HepG2 (cell line): ENCODE results near the gene CABLES2. TPM values are rescaled to one million over a fixed set of nuclear protein-coding genes. Genes with fewer than 3 reads are reported as not detected.

ENCODE experiments used
- DMAP1 ChIP-seq: IDR thresholded peaks from 2 replicates; pipeline ENCODE4 v1.6.1; 2016
- ERF ChIP-seq: IDR thresholded peaks from 2 replicates; pipeline ENCODE4 v1.6.1; 2018; ENCODE audit warnings: missing biosample characterization, missing genetic modification reagents
- KDM3A ChIP-seq: IDR thresholded peaks from 2 replicates; pipeline ENCODE4 v1.6.1; 2018; ENCODE audit warnings: low read depth, missing compliant biosample characterization
- SALL1 ChIP-seq: sonication (generic); formaldehyde crosslinking; IDR thresholded peaks from 2 replicates; pipeline ENCODE4 v1.8.0; 2022; ENCODE audit warnings: mild to moderate bottlenecking, missing genetic modification reagents
- SATB2 ChIP-seq: sonication (generic); formaldehyde crosslinking; IDR thresholded peaks from 2 replicates; pipeline ENCODE4 v1.5.0; 2020; ENCODE audit warnings: missing genetic modification reagents
- ZFP36L2 ChIP-seq: sonication (generic); formaldehyde crosslinking; IDR thresholded peaks from 2 replicates; pipeline ENCODE4 v1.4.0; 2020; ENCODE audit warnings: missing genetic modification reagents
- ZNF577 ChIP-seq: sonication (generic); formaldehyde crosslinking; IDR thresholded peaks from 2 replicates; pipeline ENCODE4 v1.4.0; 2020; ENCODE audit warnings: mild to moderate bottlenecking, low read depth, missing genetic modification reagents, borderline replicate concordance
- ZNF83 ChIP-seq: sonication (generic); formaldehyde crosslinking; IDR thresholded peaks from 2 replicates; pipeline ENCODE4 v1.4.0; 2020; ENCODE audit warnings: missing genetic modification reagents, mild to moderate bottlenecking, borderline replicate concordance
- polyA plus RNA-seq, 8 experiments: library from polyadenylated mRNA; depleted of rRNA in 3 of 8; stranded (reverse) in 7 of 8; unstranded in 1 of 8; fragments of >200 nt; fragmentation: Illumina TruSeq in 4 of 8; extraction: Trizol in 4 of 8; gene quantifications; 2 replicates each; pipeline versions ENCODE4 v1.2.1 to v1.2.3, GENCODE V29; 2011 to 2016; ENCODE audit warnings: low read depth in 4 of 8, missing spikeins in 1 of 8, mixed read lengths in 1 of 8; ENCODE audit not compliant: insufficient read depth in 1 of 8
- total RNA-seq, 5 experiments: library from RNA; depleted of rRNA; stranded (reverse); fragments of >200 nt; fragmentation: Illumina TruSeq; extraction: Trizol; gene quantifications; 2 replicates each; pipeline ENCODE4 v1.2.3, GENCODE V29; 2016; ENCODE audit warnings: low read depth in 1 of 5
- TF ChIP-seq, protein P1 (sequence below): sonication (generic); formaldehyde crosslinking; IDR thresholded peaks from 2 replicates; pipeline ENCODE4 v1.8.1; 2023; ENCODE audit warnings: missing genetic modification reagents, inconsistent platforms, borderline replicate concordance
- TF ChIP-seq, protein P2 (sequence below), 2 experiments: fragments of 450-650 bp in 1 of 2; sonication (generic) in 1 of 2; formaldehyde crosslinking in 1 of 2; IDR thresholded peaks; 2 replicates each; pipeline versions ENCODE4 v1.6.1 to v1.8.0; 2016 to 2022; ENCODE audit warnings: antibody characterized with exemption in 1 of 2, mild to moderate bottlenecking in 1 of 2, missing genetic modification reagents in 1 of 2
- TF ChIP-seq, protein P3 (sequence below): sonication (generic); formaldehyde crosslinking; IDR thresholded peaks from 2 replicates; pipeline ENCODE4 v1.5.0; 2020; ENCODE audit warnings: missing genetic modification reagents
- TF ChIP-seq, protein P4 (sequence below): sonication (generic); formaldehyde crosslinking; IDR thresholded peaks from 2 replicates; pipeline ENCODE4 v1.4.0; 2020; ENCODE audit warnings: missing genetic modification reagents, mild to moderate bottlenecking, borderline replicate concordance
- TF ChIP-seq, protein P5 (sequence below): sonication (generic); formaldehyde crosslinking; IDR thresholded peaks from 2 replicates; pipeline ENCODE4 v1.9.0; 2021; ENCODE audit warnings: missing genetic modification reagents, borderline replicate concordance

Gene CABLES2
- total and polyA plus RNA-seq, 2 of the 13 experiments (the other 11 are each of a cell fraction or from before 2014, with no cell fraction given): 5.2 to 9.7 TPM

DNA sequence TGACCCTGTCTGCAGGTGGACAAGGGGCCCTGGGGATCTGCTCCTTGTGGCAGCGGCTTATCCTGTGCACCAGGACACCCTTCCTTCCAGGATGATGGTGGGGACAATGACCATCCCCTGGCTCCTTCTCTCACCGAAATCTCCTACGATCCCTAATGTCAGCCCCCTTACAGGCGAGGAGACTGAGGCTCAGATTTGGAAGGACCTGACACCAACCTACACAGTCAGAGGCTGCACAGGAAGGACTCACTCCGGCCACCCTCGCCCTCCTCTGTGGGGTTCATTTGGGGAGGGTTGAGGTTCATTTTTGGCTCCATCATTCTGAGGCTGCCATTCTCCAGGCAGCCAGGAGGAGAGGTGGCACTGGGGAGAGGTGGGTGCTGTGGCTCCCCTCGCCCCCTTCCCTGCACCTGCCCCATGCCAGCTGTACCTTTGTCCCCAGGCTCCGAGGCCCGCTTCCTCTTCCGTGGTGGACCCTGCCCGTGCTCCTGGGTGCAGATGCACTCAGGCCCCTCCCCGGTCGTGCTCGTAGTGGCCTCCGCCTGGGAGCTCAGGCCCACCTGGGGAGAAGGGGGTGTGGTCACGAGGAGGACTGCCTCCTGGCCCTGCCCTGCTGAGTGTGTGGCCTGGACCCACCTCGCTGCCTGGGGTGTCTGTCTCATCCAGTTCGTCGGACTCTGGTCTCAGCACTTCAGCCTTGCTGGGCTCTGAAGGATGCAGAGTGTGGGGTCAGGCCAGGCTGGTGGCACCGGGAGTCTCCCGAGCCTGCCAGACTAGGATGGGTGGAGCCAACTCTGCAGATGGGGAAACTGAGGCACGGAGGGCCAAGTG, 5.3 kb upstream of the CABLES2 start (continued):
- no peak for TF ChIP-seq ZFP36L2 (CRISPR knock-in tag)
- TF ChIP-seq KDM3A (CRISPR knock-in tag): no peak; the same call in 1 of the 2 replicates
- TF ChIP-seq, protein P1, sequence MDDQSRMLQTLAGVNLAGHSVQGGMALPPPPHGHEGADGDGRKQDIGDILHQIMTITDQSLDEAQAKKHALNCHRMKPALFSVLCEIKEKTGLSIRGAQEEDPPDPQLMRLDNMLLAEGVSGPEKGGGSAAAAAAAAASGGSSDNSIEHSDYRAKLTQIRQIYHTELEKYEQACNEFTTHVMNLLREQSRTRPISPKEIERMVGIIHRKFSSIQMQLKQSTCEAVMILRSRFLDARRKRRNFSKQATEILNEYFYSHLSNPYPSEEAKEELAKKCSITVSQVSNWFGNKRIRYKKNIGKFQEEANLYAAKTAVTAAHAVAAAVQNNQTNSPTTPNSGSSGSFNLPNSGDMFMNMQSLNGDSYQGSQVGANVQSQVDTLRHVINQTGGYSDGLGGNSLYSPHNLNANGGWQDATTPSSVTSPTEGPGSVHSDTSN: no peak
- TF ChIP-seq SATB2: no peak
- TF ChIP-seq ZNF83 (CRISPR knock-in tag): no peak
- TF ChIP-seq, protein P2, sequence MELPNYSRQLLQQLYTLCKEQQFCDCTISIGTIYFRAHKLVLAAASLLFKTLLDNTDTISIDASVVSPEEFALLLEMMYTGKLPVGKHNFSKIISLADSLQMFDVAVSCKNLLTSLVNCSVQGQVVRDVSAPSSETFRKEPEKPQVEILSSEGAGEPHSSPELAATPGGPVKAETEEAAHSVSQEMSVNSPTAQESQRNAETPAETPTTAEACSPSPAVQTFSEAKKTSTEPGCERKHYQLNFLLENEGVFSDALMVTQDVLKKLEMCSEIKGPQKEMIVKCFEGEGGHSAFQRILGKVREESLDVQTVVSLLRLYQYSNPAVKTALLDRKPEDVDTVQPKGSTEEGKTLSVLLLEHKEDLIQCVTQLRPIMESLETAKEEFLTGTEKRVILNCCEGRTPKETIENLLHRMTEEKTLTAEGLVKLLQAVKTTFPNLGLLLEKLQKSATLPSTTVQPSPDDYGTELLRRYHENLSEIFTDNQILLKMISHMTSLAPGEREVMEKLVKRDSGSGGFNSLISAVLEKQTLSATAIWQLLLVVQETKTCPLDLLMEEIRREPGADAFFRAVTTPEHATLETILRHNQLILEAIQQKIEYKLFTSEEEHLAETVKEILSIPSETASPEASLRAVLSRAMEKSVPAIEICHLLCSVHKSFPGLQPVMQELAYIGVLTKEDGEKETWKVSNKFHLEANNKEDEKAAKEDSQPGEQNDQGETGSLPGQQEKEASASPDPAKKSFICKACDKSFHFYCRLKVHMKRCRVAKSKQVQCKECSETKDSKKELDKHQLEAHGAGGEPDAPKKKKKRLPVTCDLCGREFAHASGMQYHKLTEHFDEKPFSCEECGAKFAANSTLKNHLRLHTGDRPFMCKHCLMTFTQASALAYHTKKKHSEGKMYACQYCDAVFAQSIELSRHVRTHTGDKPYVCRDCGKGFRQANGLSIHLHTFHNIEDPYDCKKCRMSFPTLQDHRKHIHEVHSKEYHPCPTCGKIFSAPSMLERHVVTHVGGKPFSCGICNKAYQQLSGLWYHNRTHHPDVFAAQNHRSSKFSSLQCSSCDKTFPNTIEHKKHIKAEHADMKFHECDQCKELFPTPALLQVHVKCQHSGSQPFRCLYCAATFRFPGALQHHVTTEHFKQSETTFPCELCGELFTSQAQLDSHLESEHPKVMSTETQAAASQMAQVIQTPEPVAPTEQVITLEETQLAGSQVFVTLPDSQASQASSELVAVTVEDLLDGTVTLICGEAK (IDR thresholded peaks at IDR 0.05): no peak
- TF ChIP-seq, protein P2 (CRISPR knock-in tag; IDR thresholded peaks at IDR 0.05): no peak
- TF ChIP-seq SALL1 (CRISPR knock-in tag): no peak
- TF ChIP-seq, protein P3, sequence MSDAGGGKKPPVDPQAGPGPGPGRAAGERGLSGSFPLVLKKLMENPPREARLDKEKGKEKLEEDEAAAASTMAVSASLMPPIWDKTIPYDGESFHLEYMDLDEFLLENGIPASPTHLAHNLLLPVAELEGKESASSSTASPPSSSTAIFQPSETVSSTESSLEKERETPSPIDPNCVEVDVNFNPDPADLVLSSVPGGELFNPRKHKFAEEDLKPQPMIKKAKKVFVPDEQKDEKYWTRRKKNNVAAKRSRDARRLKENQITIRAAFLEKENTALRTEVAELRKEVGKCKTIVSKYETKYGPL (CRISPR knock-in tag): no peak
- no peak for TF ChIP-seq ERF
- TF ChIP-seq, protein P4, sequence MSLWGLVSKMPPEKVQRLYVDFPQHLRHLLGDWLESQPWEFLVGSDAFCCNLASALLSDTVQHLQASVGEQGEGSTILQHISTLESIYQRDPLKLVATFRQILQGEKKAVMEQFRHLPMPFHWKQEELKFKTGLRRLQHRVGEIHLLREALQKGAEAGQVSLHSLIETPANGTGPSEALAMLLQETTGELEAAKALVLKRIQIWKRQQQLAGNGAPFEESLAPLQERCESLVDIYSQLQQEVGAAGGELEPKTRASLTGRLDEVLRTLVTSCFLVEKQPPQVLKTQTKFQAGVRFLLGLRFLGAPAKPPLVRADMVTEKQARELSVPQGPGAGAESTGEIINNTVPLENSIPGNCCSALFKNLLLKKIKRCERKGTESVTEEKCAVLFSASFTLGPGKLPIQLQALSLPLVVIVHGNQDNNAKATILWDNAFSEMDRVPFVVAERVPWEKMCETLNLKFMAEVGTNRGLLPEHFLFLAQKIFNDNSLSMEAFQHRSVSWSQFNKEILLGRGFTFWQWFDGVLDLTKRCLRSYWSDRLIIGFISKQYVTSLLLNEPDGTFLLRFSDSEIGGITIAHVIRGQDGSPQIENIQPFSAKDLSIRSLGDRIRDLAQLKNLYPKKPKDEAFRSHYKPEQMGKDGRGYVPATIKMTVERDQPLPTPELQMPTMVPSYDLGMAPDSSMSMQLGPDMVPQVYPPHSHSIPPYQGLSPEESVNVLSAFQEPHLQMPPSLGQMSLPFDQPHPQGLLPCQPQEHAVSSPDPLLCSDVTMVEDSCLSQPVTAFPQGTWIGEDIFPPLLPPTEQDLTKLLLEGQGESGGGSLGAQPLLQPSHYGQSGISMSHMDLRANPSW (CRISPR knock-in tag): 0 out of 2 replicates have a peak, but pooled peaks have one; percentile 7
- no peak for TF ChIP-seq ZNF577
- TF ChIP-seq DMAP1 (CRISPR knock-in tag): no peak
- TF ChIP-seq, protein P5, sequence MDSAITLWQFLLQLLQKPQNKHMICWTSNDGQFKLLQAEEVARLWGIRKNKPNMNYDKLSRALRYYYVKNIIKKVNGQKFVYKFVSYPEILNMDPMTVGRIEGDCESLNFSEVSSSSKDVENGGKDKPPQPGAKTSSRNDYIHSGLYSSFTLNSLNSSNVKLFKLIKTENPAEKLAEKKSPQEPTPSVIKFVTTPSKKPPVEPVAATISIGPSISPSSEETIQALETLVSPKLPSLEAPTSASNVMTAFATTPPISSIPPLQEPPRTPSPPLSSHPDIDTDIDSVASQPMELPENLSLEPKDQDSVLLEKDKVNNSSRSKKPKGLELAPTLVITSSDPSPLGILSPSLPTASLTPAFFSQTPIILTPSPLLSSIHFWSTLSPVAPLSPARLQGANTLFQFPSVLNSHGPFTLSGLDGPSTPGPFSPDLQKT: no peak
